K562 (cell line): ENCODE data around the gene PLP2. TPM values are rescaled to one million over a fixed set of nuclear protein-coding genes. Genes with fewer than 3 reads are reported as not detected.

Source experiments
- ATF1 ChIP-seq, 2 experiments: fragments of 450-650 bp in 1 of 2; IDR thresholded peaks; 2 replicates each; pipeline ENCODE4 v1.6.1; 2016; ENCODE audit warnings: missing compliant biosample characterization in 1 of 2, missing genetic modification characterization in 1 of 2
- BRD9 ChIP-seq: fragments of 450-650 bp; IDR thresholded peaks from 2 replicates; pipeline ENCODE4 v1.6.1; 2018; ENCODE audit warnings: low read depth; ENCODE audit not compliant: partially characterized antibody
- CREB3L1 ChIP-seq: fragments of 450-650 bp; IDR thresholded peaks from 2 replicates; pipeline ENCODE4 v1.6.1; 2014; ENCODE audit warnings: low read depth, mild to moderate bottlenecking, moderate library complexity, borderline replicate concordance
- CTCFL ChIP-seq: IDR thresholded peaks from 2 replicates; pipeline ENCODE4 v1.6.1; 2011; ENCODE audit warnings: borderline replicate concordance, low read depth, mild to moderate bottlenecking, moderate library complexity, low read length; ENCODE audit not compliant: insufficient read depth, poor library complexity, severe bottlenecking
- DMBX1 ChIP-seq: fragments of 250-450 bp; sonication (Bioruptor Pico); IDR thresholded peaks from 2 replicates; pipeline ENCODE4 v1.8.0; 2022; ENCODE audit warnings: inconsistent platforms, mild to moderate bottlenecking, moderate library complexity, borderline replicate concordance
- E2F3 ChIP-seq: fragments of 250-450 bp; sonication (Bioruptor Pico); IDR thresholded peaks from 2 replicates; pipeline ENCODE4 v1.4.0; 2020; ENCODE audit warnings: mild to moderate bottlenecking
- E2F4 ChIP-seq: sonication (generic); formaldehyde crosslinking; IDR thresholded peaks from 2 replicates; pipeline ENCODE4 v1.8.0; 2022; ENCODE audit warnings: mild to moderate bottlenecking, low read depth, missing genetic modification reagents
- ETS1 ChIP-seq: conservative IDR thresholded peaks from 2 replicates; pipeline ENCODE4 v1.6.1; 2011; ENCODE audit warnings: low read depth, mild to moderate bottlenecking, low read length; ENCODE audit not compliant: control insufficient read depth
- HBP1 ChIP-seq: fragments of 450-650 bp; formaldehyde crosslinking; IDR thresholded peaks from 2 replicates; pipeline ENCODE4 v1.4.0; 2022; ENCODE audit warnings: missing genetic modification characterization
- LEF1 ChIP-seq: fragments of 450-650 bp; IDR thresholded peaks from 2 replicates; pipeline ENCODE4 v1.6.1; 2016; ENCODE audit warnings: mild to moderate bottlenecking
- MLX ChIP-seq, 2 experiments: fragments of 450-650 bp in 1 of 2; sonication (generic) in 1 of 2; formaldehyde crosslinking; conservative IDR thresholded peaks; 2 replicates each; pipeline versions ENCODE4 v1.4.0 to v1.8.1; 2020 to 2022; ENCODE audit warnings: mild to moderate bottlenecking in 1 of 2, missing genetic modification reagents in 1 of 2
- NR2C2 ChIP-seq, 2 experiments: fragments of 200-800 bp in 1 of 2; sonication (Bioruptor generic) in 1 of 2; sonication (generic) in 1 of 2; formaldehyde crosslinking in 1 of 2; IDR thresholded peaks; 2 replicates each; pipeline versions ENCODE4 v1.6.1 to v1.8.0; 2016 to 2022; ENCODE audit warnings: mild to moderate bottlenecking in 1 of 2, missing compliant biosample characterization in 1 of 2, missing genetic modification characterization in 1 of 2, missing genetic modification reagents in 1 of 2
- THAP12 ChIP-seq: fragments of 250-450 bp; sonication (Bioruptor Pico); IDR thresholded peaks from 2 replicates; pipeline ENCODE4 v1.9.0; 2021; ENCODE audit warnings: mild to moderate bottlenecking, inconsistent platforms
- polyA plus RNA-seq, 8 experiments: library from polyadenylated mRNA; depleted of rRNA in 4 of 8; stranded (reverse) in 5 of 8; unstranded in 3 of 8; fragments of >200 nt; fragmentation: Nextera tagmentation in 2 of 8; fragmentation: Illumina TruSeq in 1 of 8; extraction: Ambion mirVana in 2 of 8; extraction: Trizol in 1 of 8; gene quantifications; 2 replicates each; pipeline versions ENCODE4 v1.2.1 to v1.2.3, GENCODE V29; 2011 to 2014; ENCODE audit warnings: inconsistent platforms in 1 of 8, missing spikeins in 1 of 8
- total RNA-seq, 7 experiments: library from RNA; depleted of rRNA in 6 of 7; stranded (reverse); fragments of >200 nt in 6 of 7; fragmentation: Illumina TruSeq in 2 of 7; extraction: Trizol in 2 of 7; gene quantifications; 2 replicates each; pipeline versions ENCODE4 v1.2.1 to v1.2.3, GENCODE V29; 2011 to 2021; ENCODE audit warnings: low replicate concordance in 1 of 7

The PLP2 gene
- total and polyA plus RNA-seq, 9 of the 15 experiments (the other 6 are each of a cell fraction or from before 2014, with no cell fraction given), result 34.7 to 236 (median 112) TPM

- no peak for TF ChIP-seq E2F3 (CRISPR knock-in tag)
- peak; percentile 97 for TF ChIP-seq CREB3L1
- TF ChIP-seq MLX (CRISPR knock-in tag; conservative IDR thresholded peaks at IDR 0.05), result no peak
- TF ChIP-seq LEF1, result no peak
- TF ChIP-seq NR2C2 (CRISPR knock-in tag; IDR thresholded peaks at IDR 0.05), result no peak
- TF ChIP-seq NR2C2 (tag; IDR thresholded peaks at IDR 0.05), result peak; percentile 64
- no peak for TF ChIP-seq THAP12
- TF ChIP-seq ETS1, result no peak
- TF ChIP-seq BRD9, result no peak
- TF ChIP-seq DMBX1, result no peak
- TF ChIP-seq ATF1 (CRISPR knock-in tag; IDR thresholded peaks at IDR 0.05), result no peak
- peak; percentile 65 for TF ChIP-seq ATF1 (tag; IDR thresholded peaks at IDR 0.05)
- TF ChIP-seq CTCFL, result peak; percentile 79
- TF ChIP-seq E2F4 (CRISPR knock-in tag), result no peak
- TF ChIP-seq HBP1 (CRISPR knock-in tag), result no peak
Observed at GRCh38 chrX:49163555-49164419, 7.9 kb upstream of the PLP2 start (continued).
